Measurements from ENCODE around the gene FUZ. TPM values are rescaled to one million over a fixed set of nuclear protein-coding genes. Genes with fewer than 3 reads are reported as not detected.

The FUZ gene
- total and polyA plus RNA-seq, 4 donors, result 18.4 to 36.8 (median 30.2) TPM

GRCh38 chr19:49786376-49786820 is 26.7 kb downstream of the FUZ start:
- DNase-seq, result no peak
- 82 to 90% methylated on average over 9 of the region's 9 CpGs for WGBS, 2 donors
- peaks cover 18 to 47% (median 39%) of the 10 kb centered on the region in 4 donors for H3K36me3 ChIP-seq (ENCODE audit: control insufficient read depth in 4 of 4, insufficient read depth in 4 of 4, low read length in 4 of 4)

GRCh38 chr19:49782515-49782914 is 30.6 kb downstream of the FUZ start:
- DNase-seq, result no peak
- Histone ChIP-seq H3K4me1 (ENCODE audit: control insufficient read depth in 5 of 5, insufficient read depth in 5 of 5, low read length in 5 of 5) (no peaks in the 10 kb centered on the region), H3K27ac (ENCODE audit: low read depth in 1 of 2, low read length in 1 of 2) (no peak overlapping the region), H3K4me3 (no peak overlapping the region), H3K36me3 (ENCODE audit: control insufficient read depth in 4 of 4, insufficient read depth in 4 of 4, low read length in 4 of 4) (peaks cover 17 to 27% (median 21%) of the 10 kb centered on the region in 4 donors), H3K27me3 (ENCODE audit: control insufficient read depth in 3 of 3, insufficient read depth in 3 of 3, low read length in 2 of 3) (no peaks in the 10 kb centered on the region), H3K9me3 (ENCODE audit: control insufficient read depth in 4 of 4, insufficient read depth in 3 of 4, low read length in 3 of 4) (no peaks in the 10 kb centered on the region), H3K9ac (ENCODE audit: insufficient read depth in 1 of 2, low read length in 2 of 2) (no peak overlapping the region)
- ATAC-seq (ENCODE audit: insufficient read depth, low FRiP score), result no peak
- no peak for TF ChIP-seq CTCF (IDR thresholded peaks at IDR 0.05; ENCODE audit: control extremely low read depth, extremely low read depth)
- WGBS, 2 donors, result 97 to 98% methylated on average over 18 of the region's 18 CpGs

More at GRCh38 chr19:49786376-49786820, 26.7 kb downstream of the FUZ start:
- no peak for ATAC-seq (ENCODE audit: insufficient read depth, low FRiP score)
- H3K9me3 ChIP-seq (ENCODE audit: control insufficient read depth in 4 of 4, insufficient read depth in 3 of 4, low read length in 3 of 4), result no peaks in the 10 kb centered on the region
- TF ChIP-seq CTCF (IDR thresholded peaks at IDR 0.05; ENCODE audit: control extremely low read depth, extremely low read depth), result no peak
- H3K9ac ChIP-seq (ENCODE audit: insufficient read depth in 1 of 2, low read length in 2 of 2), result no peak overlapping the region
- H3K27me3 ChIP-seq (ENCODE audit: control insufficient read depth in 3 of 3, insufficient read depth in 3 of 3, low read length in 2 of 3), result no peaks in the 10 kb centered on the region
- H3K27ac ChIP-seq (ENCODE audit: low read depth in 1 of 2, low read length in 1 of 2), result no peak overlapping the region
- no peak overlapping the region for H3K4me3 ChIP-seq
- H3K4me1 ChIP-seq (ENCODE audit: control insufficient read depth in 5 of 5, insufficient read depth in 5 of 5, low read length in 5 of 5), result no peaks in the 10 kb centered on the region

- DNase-seq (no peak), ATAC-seq (ENCODE audit: insufficient read depth, low FRiP score) (no peak)
- H3K4me1 ChIP-seq (ENCODE audit: control insufficient read depth in 5 of 5, insufficient read depth in 5 of 5, low read length in 5 of 5), result no peaks in the 10 kb centered on the region
- H3K4me3 ChIP-seq, result no peak overlapping the region
- H3K36me3 ChIP-seq (ENCODE audit: control insufficient read depth in 4 of 4, insufficient read depth in 4 of 4, low read length in 4 of 4), result peaks cover 16 to 25% (median 21%) of the 10 kb centered on the region in 4 donors
- H3K9me3 ChIP-seq (ENCODE audit: control insufficient read depth in 4 of 4, insufficient read depth in 3 of 4, low read length in 3 of 4), result no peaks in the 10 kb centered on the region
- H3K27ac ChIP-seq (ENCODE audit: low read depth in 1 of 2, low read length in 1 of 2), result no peak overlapping the region
- H3K9ac ChIP-seq (ENCODE audit: insufficient read depth in 1 of 2, low read length in 2 of 2), result no peak overlapping the region
- H3K27me3 ChIP-seq (ENCODE audit: control insufficient read depth in 3 of 3, insufficient read depth in 3 of 3, low read length in 2 of 3), result no peaks in the 10 kb centered on the region
- TF ChIP-seq CTCF (IDR thresholded peaks at IDR 0.05; ENCODE audit: control extremely low read depth, extremely low read depth), result no peak
- 84 to 88% methylated on average over 6 to 7 of the region's 7 CpGs for WGBS, 2 donors
Measured at GRCh38 chr19:49781394-49781793, 31.7 kb downstream of the FUZ start.

GRCh38 chr19:49780861-49781260 is 32.2 kb downstream of the FUZ start:
- H3K4me3 ChIP-seq, result no peak overlapping the region
- H3K4me1 ChIP-seq (ENCODE audit: control insufficient read depth in 5 of 5, insufficient read depth in 5 of 5, low read length in 5 of 5), result no peaks in the 10 kb centered on the region
- H3K27me3 ChIP-seq (ENCODE audit: control insufficient read depth in 3 of 3, insufficient read depth in 3 of 3, low read length in 2 of 3), result no peaks in the 10 kb centered on the region
- no peak overlapping the region for H3K9ac ChIP-seq (ENCODE audit: insufficient read depth in 1 of 2, low read length in 2 of 2)
- DNase-seq (no peak), ATAC-seq (ENCODE audit: insufficient read depth, low FRiP score) (no peak)
- H3K36me3 ChIP-seq (ENCODE audit: control insufficient read depth in 4 of 4, insufficient read depth in 4 of 4, low read length in 4 of 4), result peaks cover 16 to 26% (median 21%) of the 10 kb centered on the region in 4 donors
- 91 to 92% methylated on average over 8 of the region's 8 CpGs for WGBS, 2 donors
- no peak for TF ChIP-seq CTCF (IDR thresholded peaks at IDR 0.05; ENCODE audit: control extremely low read depth, extremely low read depth)
- no peak overlapping the region for H3K27ac ChIP-seq (ENCODE audit: low read depth in 1 of 2, low read length in 1 of 2)
- H3K9me3 ChIP-seq (ENCODE audit: control insufficient read depth in 4 of 4, insufficient read depth in 3 of 4, low read length in 3 of 4), result no peaks in the 10 kb centered on the region
